Muscle layer of duodenum (tissue), 2 donors: ENCODE results near the gene TCEANC2.
"Not testable (repeated sequence)": the region's sequence is repeated elsewhere in the genome, so short reads cannot be mapped to it uniquely, and the experiment has no call there.

Experiments used
- H3K27ac ChIP-seq: one replicate; pipeline ENCODE4 v1.7.0; 2013; ENCODE audit warnings: mild to moderate bottlenecking, low read length
- H3K27me3 ChIP-seq: one replicate; pipeline ENCODE4 v1.7.0; 2013; ENCODE audit warnings: low read depth, mild to moderate bottlenecking, control low read depth, low read length
- H3K36me3 ChIP-seq, 2 donors: one replicate each; pipeline ENCODE4 v1.7.0; 2013; ENCODE audit warnings: low read length in 2 of 2, control low read depth in 1 of 2, mild to moderate bottlenecking in 1 of 2; ENCODE audit not compliant: insufficient read depth in 2 of 2, control insufficient read depth in 1 of 2
- H3K4me1 ChIP-seq, 2 donors: one replicate each; pipeline ENCODE4 v1.7.0; 2013; ENCODE audit warnings: low read length in 2 of 2, mild to moderate bottlenecking in 2 of 2, control low read depth in 1 of 2, moderate library complexity in 1 of 2; ENCODE audit not compliant: insufficient read depth in 2 of 2, control insufficient read depth in 1 of 2
- H3K4me3 ChIP-seq, 2 donors: one replicate each; pipeline ENCODE4 v1.7.0; 2013; ENCODE audit warnings: low read length in 2 of 2, low read depth in 1 of 2, mild to moderate bottlenecking in 1 of 2
- H3K9me3 ChIP-seq, 2 donors: one replicate each; pipeline ENCODE4 v1.7.0; 2013; ENCODE audit warnings: low read length in 2 of 2, control low read depth in 1 of 2, mild to moderate bottlenecking in 1 of 2; ENCODE audit not compliant: control insufficient read depth in 1 of 2
- donor health status: healthy.

The TCEANC2 gene

GRCh38 chr1:54052934-54053744 lies at the start of gene TCEANC2, which contains the start of gene TMEM59:
Gene TCEANC2 (plus strand): TSS chr1:54053608. CDS start chr1:54054423, 815 bp downstream.
Gene TMEM59 (minus strand): TSS chr1:54053204. CDS start chr1:54053188, 16 bp downstream.
- Histone ChIP-seq H3K27ac (peak within 1 kb of the TSS; percentile 99), H3K9me3 (no peaks in the 10 kb centered on the region), H3K4me3 (peak within 1 kb of the TSS; percentile 98 to 100), H3K36me3 (peaks cover 0 to 10% of the 10 kb centered on the region in 2 donors), H3K4me1 (peaks cover 9 to 49% of the 10 kb centered on the region in 2 donors), H3K27me3 (no peaks in the 10 kb centered on the region)

GRCh38 chr1:54003750-54004480 lies 49.5 kb upstream of the TCEANC2 start:
- not testable (repeated sequence) for H3K36me3 ChIP-seq, H3K9me3 ChIP-seq, H3K27ac ChIP-seq, H3K27me3 ChIP-seq, H3K4me3 ChIP-seq, H3K4me1 ChIP-seq

GRCh38 chr1:54004481-54005049 lies 48.8 kb upstream of the TCEANC2 start:
- H3K36me3 ChIP-seq, result no peaks in the 10 kb centered on the region
- H3K4me3 ChIP-seq, result no peak overlapping the region
- H3K27ac ChIP-seq, result no peak overlapping the region
- no peaks in the 10 kb centered on the region for H3K27me3 ChIP-seq
- H3K4me1 ChIP-seq, result no peaks in the 10 kb centered on the region
- H3K9me3 ChIP-seq, result peaks cover 0 to 4% of the 10 kb centered on the region in 2 donors

- H3K36me3 ChIP-seq, result no peaks in the 10 kb centered on the region
- peaks cover 0 to 4% of the 10 kb centered on the region in 2 donors for H3K9me3 ChIP-seq
- no peak overlapping the region for H3K27ac ChIP-seq
- H3K4me1 ChIP-seq, result no peaks in the 10 kb centered on the region
- H3K4me3 ChIP-seq, result no peak overlapping the region
- no peaks in the 10 kb centered on the region for H3K27me3 ChIP-seq
Measured at GRCh38 chr1:54006508-54006907, 46.9 kb upstream of the TCEANC2 start.

- Histone ChIP-seq H3K27ac (no peak overlapping the region), H3K36me3 (no peaks in the 10 kb centered on the region), H3K4me1 (no peaks in the 10 kb centered on the region), H3K4me3 (no peak overlapping the region), H3K9me3 (peaks cover 0 to 4% of the 10 kb centered on the region in 2 donors), H3K27me3 (no peaks in the 10 kb centered on the region)
Measured at GRCh38 chr1:54007613-54008012, 45.8 kb upstream of the TCEANC2 start.

- Histone ChIP-seq H3K36me3 (no peaks in the 10 kb centered on the region), H3K9me3 (peaks cover 0 to 4% of the 10 kb centered on the region in 2 donors), H3K27me3 (no peaks in the 10 kb centered on the region), H3K4me1 (no peaks in the 10 kb centered on the region), H3K27ac (no peak overlapping the region), H3K4me3 (no peak overlapping the region)
Measured at GRCh38 chr1:54008876-54009275, 44.5 kb upstream of the TCEANC2 start.

GRCh38 chr1:54009406-54009805 lies 44.0 kb upstream of the TCEANC2 start:
- no peaks in the 10 kb centered on the region for H3K4me1 ChIP-seq

GRCh38 chr1:54010415-54011117 lies 42.8 kb upstream of the TCEANC2 start:
- Histone ChIP-seq H3K4me1 (no peaks in the 10 kb centered on the region), H3K36me3 (no peaks in the 10 kb centered on the region), H3K27me3 (no peaks in the 10 kb centered on the region), H3K27ac (no peak overlapping the region), H3K9me3 (no peaks in the 10 kb centered on the region), H3K4me3 (no peak overlapping the region)

More at GRCh38 chr1:54009406-54009805, 44.0 kb upstream of the TCEANC2 start:
- Histone ChIP-seq H3K9me3 (peaks cover 0 to under 1% of the 10 kb centered on the region in 2 donors), H3K36me3 (no peaks in the 10 kb centered on the region), H3K4me3 (no peak overlapping the region), H3K27ac (no peak overlapping the region), H3K27me3 (no peaks in the 10 kb centered on the region)

GRCh38 chr1:54011316-54012007 lies 41.9 kb upstream of the TCEANC2 start:
- Histone ChIP-seq H3K9me3 (no peaks in the 10 kb centered on the region), H3K4me1 (no peaks in the 10 kb centered on the region), H3K4me3 (no peak overlapping the region), H3K36me3 (no peaks in the 10 kb centered on the region), H3K27ac (no peak overlapping the region), H3K27me3 (no peaks in the 10 kb centered on the region)

GRCh38 chr1:54012008-54012325 lies 41.4 kb upstream of the TCEANC2 start:
- H3K27me3 ChIP-seq, result no peaks in the 10 kb centered on the region
- no peaks in the 10 kb centered on the region for H3K36me3 ChIP-seq
- no peak overlapping the region for H3K27ac ChIP-seq
- no peaks in the 10 kb centered on the region for H3K4me1 ChIP-seq
- H3K9me3 ChIP-seq, result no peaks in the 10 kb centered on the region
- H3K4me3 ChIP-seq, result no peak overlapping the region
